HepG2 (cell line): ENCODE measurements around the gene TANGO6. TPM values are rescaled to one million over a fixed set of nuclear protein-coding genes. Genes with fewer than 3 reads are reported as not detected.

Experiments used
- AGO2 ChIP-seq: fragments of 200-400 bp; formaldehyde crosslinking; optimal IDR thresholded peaks from 2 replicates; pipeline ENCODE3; 2017; ENCODE audit warnings: mild to moderate bottlenecking, low read depth, low read length, moderate library complexity
- ARNTL ChIP-seq: sonication (generic); formaldehyde crosslinking; IDR thresholded peaks from 2 replicates; pipeline ENCODE4 v1.4.0; 2020; ENCODE audit warnings: mild to moderate bottlenecking, missing genetic modification reagents
- CERS6 ChIP-seq: sonication (generic); formaldehyde crosslinking; IDR thresholded peaks from 2 replicates; pipeline ENCODE4 v1.5.0; 2020; ENCODE audit warnings: missing genetic modification reagents
- FOSL2 ChIP-seq: sonication (generic); formaldehyde crosslinking; IDR thresholded peaks from 2 replicates; pipeline ENCODE4 v1.4.0; 2020; ENCODE audit warnings: missing genetic modification reagents
- FOXA1 ChIP-seq, 2 experiments: fragments of 450-650 bp in 1 of 2; sonication (generic) in 1 of 2; formaldehyde crosslinking in 1 of 2; IDR thresholded peaks; 2 replicates each; pipeline versions ENCODE4 v1.4.0 to v1.6.1; 2016 to 2020; ENCODE audit warnings: missing genetic modification reagents in 1 of 2
- IRF1 ChIP-seq: sonication (generic); formaldehyde crosslinking; IDR thresholded peaks from 2 replicates; pipeline ENCODE4 v1.4.0; 2020; ENCODE audit warnings: low read depth, mild to moderate bottlenecking, missing genetic modification reagents
- KDM6A ChIP-seq: IDR thresholded peaks from 2 replicates; pipeline ENCODE4 v1.6.1; 2016; ENCODE audit warnings: low read depth
- LCORL ChIP-seq, 2 experiments: fragments of 450-650 bp in 1 of 2; sonication (generic) in 1 of 2; formaldehyde crosslinking in 1 of 2; IDR thresholded peaks; 2 replicates each; pipeline versions ENCODE4 v1.5.0 to v1.6.1; 2017 to 2020; ENCODE audit warnings: antibody characterized with exemption in 1 of 2, missing genetic modification reagents in 1 of 2
- NCOA2 ChIP-seq: sonication (generic); formaldehyde crosslinking; IDR thresholded peaks from 2 replicates; pipeline ENCODE4 v1.8.0; 2022; ENCODE audit warnings: inconsistent platforms
- NFE2L2 ChIP-seq: fragments of 150-350 bp; IDR thresholded peaks from 2 replicates; pipeline ENCODE4 v1.6.1; 2014; ENCODE audit warnings: low read length
- NR2F2 ChIP-seq: IDR thresholded peaks from 2 replicates; pipeline ENCODE4 v1.6.1; 2012; ENCODE audit warnings: low read depth, inconsistent platforms, borderline replicate concordance
- RERE ChIP-seq: IDR thresholded peaks from 2 replicates; pipeline ENCODE4 v1.6.1; 2016; ENCODE audit warnings: low read depth, missing genetic modification reagents, missing compliant biosample characterization
- RFX1 ChIP-seq: fragments of 450-650 bp; IDR thresholded peaks from 2 replicates; pipeline ENCODE4 v1.6.1; 2017
- SOX6 ChIP-seq, 2 experiments: fragments of 450-650 bp in 1 of 2; sonication (generic) in 1 of 2; formaldehyde crosslinking in 1 of 2; IDR thresholded peaks; 2 replicates each; pipeline versions ENCODE4 v1.4.0 to v1.6.1; 2017 to 2020; ENCODE audit warnings: antibody characterized with exemption in 1 of 2, mild to moderate bottlenecking in 1 of 2, missing genetic modification reagents in 1 of 2
- USF2 ChIP-seq, 2 experiments: sonication (generic) in 1 of 2; formaldehyde crosslinking in 1 of 2; IDR thresholded peaks; 2 replicates each; pipeline versions ENCODE4 v1.5.1 to v1.6.1; 2011 to 2020; ENCODE audit warnings: borderline replicate concordance in 1 of 2, low read depth in 1 of 2, low read length in 1 of 2, mild to moderate bottlenecking in 1 of 2, missing genetic modification reagents in 1 of 2, moderate library complexity in 1 of 2
- WIZ ChIP-seq: sonication (generic); formaldehyde crosslinking; IDR thresholded peaks from 2 replicates; pipeline ENCODE4 v1.5.1; 2020; ENCODE audit warnings: mild to moderate bottlenecking, missing genetic modification reagents
- ZNF180 ChIP-seq: sonication (generic); formaldehyde crosslinking; IDR thresholded peaks from 2 replicates; pipeline ENCODE4 v1.4.0; 2020; ENCODE audit warnings: low read depth, missing genetic modification reagents, borderline replicate concordance
- ZNF335 ChIP-seq: sonication (generic); formaldehyde crosslinking; IDR thresholded peaks from 2 replicates; pipeline ENCODE4 v1.4.0; 2020; ENCODE audit warnings: missing genetic modification reagents
- ZNF34 ChIP-seq: sonication (generic); formaldehyde crosslinking; IDR thresholded peaks from 2 replicates; pipeline ENCODE4 v1.4.0; 2020; ENCODE audit warnings: mild to moderate bottlenecking, missing genetic modification reagents, borderline replicate concordance
- ZNF343 ChIP-seq: sonication (generic); formaldehyde crosslinking; IDR thresholded peaks from 2 replicates; pipeline ENCODE4 v1.4.0; 2020; ENCODE audit warnings: mild to moderate bottlenecking, missing genetic modification reagents
- ZNF550 ChIP-seq: sonication (generic); formaldehyde crosslinking; IDR thresholded peaks from 2 replicates; pipeline ENCODE4 v1.4.0; 2020; ENCODE audit warnings: mild to moderate bottlenecking, missing genetic modification reagents, borderline replicate concordance
- polyA plus RNA-seq, 8 experiments: library from polyadenylated mRNA; depleted of rRNA in 3 of 8; stranded (reverse) in 7 of 8; unstranded in 1 of 8; fragments of >200 nt; fragmentation: Illumina TruSeq in 4 of 8; extraction: Trizol in 4 of 8; gene quantifications; 2 replicates each; pipeline versions ENCODE4 v1.2.1 to v1.2.3, GENCODE V29; 2011 to 2016; ENCODE audit warnings: low read depth in 4 of 8, missing spikeins in 1 of 8, mixed read lengths in 1 of 8; ENCODE audit not compliant: insufficient read depth in 1 of 8
- total RNA-seq, 5 experiments: library from RNA; depleted of rRNA; stranded (reverse); fragments of >200 nt; fragmentation: Illumina TruSeq; extraction: Trizol; gene quantifications; 2 replicates each; pipeline ENCODE4 v1.2.3, GENCODE V29; 2016; ENCODE audit warnings: low read depth in 1 of 5

The TANGO6 gene
- total and polyA plus RNA-seq, 2 of the 13 experiments (the other 11 are each of a cell fraction or from before 2014, with no cell fraction given), result 7.2 to 13.3 TPM

GRCh38 chr16:69031877-69032301 lies 188.6 kb downstream of the TANGO6 start (continued):
- TF ChIP-seq RERE (CRISPR knock-in tag) (no peak), SOX6 (IDR thresholded peaks at IDR 0.05) (no peak), SOX6 (CRISPR knock-in tag; IDR thresholded peaks at IDR 0.05) (peak; percentile 30; the same call in 1 of the 2 replicates), ZNF335 (peak; percentile 65; the same call in 1 of the 2 replicates), USF2 (IDR thresholded peaks at IDR 0.05; ENCODE audit: low read depth, low read length) (no peak), USF2 (CRISPR knock-in tag; IDR thresholded peaks at IDR 0.05; ENCODE audit: borderline replicate concordance) (no peak), FOSL2 (CRISPR knock-in tag) (peak; percentile 98), ARNTL (CRISPR knock-in tag) (no peak), CERS6 (CRISPR knock-in tag) (no peak), ZNF550 (CRISPR knock-in tag) (no peak), LCORL (IDR thresholded peaks at IDR 0.05) (no peak), LCORL (CRISPR knock-in tag; IDR thresholded peaks at IDR 0.05) (no peak), NCOA2 (peak; percentile 16; the same call in 1 of the 2 replicates), NR2F2 (no peak), IRF1 (CRISPR knock-in tag) (no peak), FOXA1 (IDR thresholded peaks at IDR 0.05) (no peak), FOXA1 (CRISPR knock-in tag; IDR thresholded peaks at IDR 0.05) (no peak), ZNF180 (CRISPR knock-in tag) (no peak), WIZ (CRISPR knock-in tag) (0 out of 2 replicates have a peak, but pooled peaks have one; percentile 25), NFE2L2 (no peak), AGO2 (no peak), ZNF343 (CRISPR knock-in tag) (no peak), ZNF34 (CRISPR knock-in tag) (no peak), KDM6A (0 out of 2 replicates have a peak, but pooled peaks have one; percentile 48), RFX1 (no peak)
